Bone marrow (tissue), 2 donors: Measurements from ENCODE around the gene CDT1.
"Not testable (repeated sequence)": the region's sequence is repeated elsewhere in the genome, so short reads cannot be mapped to it uniquely, and the experiment has no call there.

Experiments used
- DNase-seq, 2 donors: peaks; one replicate each; lab custom pipeline; 2025; lab: John Stamatoyannopoulos, UW

Gene CDT1

GRCh38 chr16:88783391-88784073 lies 20.1 kb upstream of the CDT1 start:
- DNase-seq, result no peak

- DNase-seq, result peak in 1 of 2 donors; percentile 13
Observed at GRCh38 chr16:88784074-88784855, 19.3 kb upstream of the CDT1 start.

GRCh38 chr16:88784856-88785105 lies 18.8 kb upstream of the CDT1 start:
- peak in 1 of 2 donors; percentile 48 for DNase-seq

- peak; percentile 58 to 61 for DNase-seq
Observed at GRCh38 chr16:88785106-88785924, 18.3 kb upstream of the CDT1 start, which contains the start of gene PIEZO1. TSS of gene PIEZO1 (minus strand) at chr16:88785220. CDS start at chr16:88784964, 256 bp downstream.

- no peak for DNase-seq
Observed at GRCh38 chr16:88787579-88788314, 15.8 kb upstream of the CDT1 start.

GRCh38 chr16:88788749-88789148 lies 14.8 kb upstream of the CDT1 start:
- not testable (repeated sequence) for DNase-seq

GRCh38 chr16:88789594-88789993 lies 14.0 kb upstream of the CDT1 start:
- DNase-seq, result peak in 1 of 2 donors; percentile 81

GRCh38 chr16:88790312-88791211 lies 13.0 kb upstream of the CDT1 start:
- peak; percentile 59 to 72 for DNase-seq

- DNase-seq, result no peak
Observed at GRCh38 chr16:88792078-88792550, 11.5 kb upstream of the CDT1 start.

GRCh38 chr16:88792668-88793250 lies 10.8 kb upstream of the CDT1 start:
- no peak for DNase-seq

- DNase-seq, result no peak
Observed at GRCh38 chr16:88793251-88793954, 10.2 kb upstream of the CDT1 start.

GRCh38 chr16:88796278-88796677 lies 7.3 kb upstream of the CDT1 start:
- DNase-seq, result no peak

- no peak for DNase-seq
Observed at GRCh38 chr16:88798073-88798472, 5.5 kb upstream of the CDT1 start.

GRCh38 chr16:88798772-88799455 lies 4.7 kb upstream of the CDT1 start:
- no peak for DNase-seq

- DNase-seq, result peak in 1 of 2 donors; percentile 93
Observed at GRCh38 chr16:88799569-88800276, 3.9 kb upstream of the CDT1 start.

- no peak for DNase-seq
Observed at GRCh38 chr16:88800277-88800592, 3.4 kb upstream of the CDT1 start.

GRCh38 chr16:88804173-88804551 lies 573 bp downstream of the CDT1 start:
- DNase-seq, result no peak

- DNase-seq, result no peak
Observed at GRCh38 chr16:88804552-88805339, 1.2 kb downstream of the CDT1 start.
